ENCODE results near the gene TRAPPC3. TPM values are rescaled to one million over a fixed set of nuclear protein-coding genes. Genes with fewer than 3 reads are reported as not detected.
A peak's percentile ranks its signal among the peaks of the same experiment; 100 is the strongest.

Gene TRAPPC3
- total and polyA plus RNA-seq, 4 donors: 37.3 to 83.9 (median 61.3) TPM

DNA sequence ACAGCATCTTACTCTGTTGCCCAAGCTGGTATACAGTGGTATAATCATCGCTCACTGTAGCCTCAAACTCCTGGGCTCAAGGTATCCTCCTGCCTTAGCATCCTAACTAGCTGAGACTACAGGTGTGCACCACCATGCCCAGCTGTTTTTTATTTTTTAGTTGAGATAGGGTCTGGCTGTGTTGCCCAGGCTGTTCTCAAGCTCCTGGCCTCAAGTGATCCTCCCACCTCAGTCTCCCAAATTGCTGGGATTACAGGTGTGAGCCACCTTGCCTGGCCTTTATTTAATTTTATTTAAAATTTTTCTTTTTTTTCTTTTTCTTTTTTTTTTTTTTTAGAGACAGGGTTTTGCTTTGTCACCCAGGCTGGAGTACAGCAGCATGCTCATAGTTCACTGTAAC, 15.9 kb upstream of the TRAPPC3 start:
- peaks cover 0 to 8% (median 3%) of the 10 kb centered on the region in 4 donors for H3K36me3 ChIP-seq (ENCODE audit: control insufficient read depth in 4 of 4, insufficient read depth in 4 of 4, low read length in 4 of 4)
- H3K27me3 ChIP-seq (ENCODE audit: control insufficient read depth in 3 of 3, insufficient read depth in 3 of 3, low read length in 2 of 3): no peaks in the 10 kb centered on the region
- H3K9me3 ChIP-seq (ENCODE audit: control insufficient read depth in 4 of 4, insufficient read depth in 3 of 4, low read length in 3 of 4): peaks cover 0 to 2% (median 0%) of the 10 kb centered on the region in 4 donors
- 54 to 100% methylated on average over 1 of the region's 1 CpG for WGBS, 2 donors
- no peak for DNase-seq
- H3K9ac ChIP-seq (ENCODE audit: insufficient read depth in 1 of 2, low read length in 2 of 2): no peak overlapping the region
- no peak overlapping the region for H3K4me3 ChIP-seq
- ATAC-seq (ENCODE audit: insufficient read depth, low FRiP score): no peak
- peak overlapping the region in 1 of 2 donors; percentile 39 for H3K27ac ChIP-seq (ENCODE audit: low read depth in 1 of 2, low read length in 1 of 2)
- H3K4me1 ChIP-seq (ENCODE audit: control insufficient read depth in 5 of 5, insufficient read depth in 5 of 5, low read length in 5 of 5): peaks cover 12 to 39% (median 27%) of the 10 kb centered on the region in 5 donors
- TF ChIP-seq, protein P1, sequence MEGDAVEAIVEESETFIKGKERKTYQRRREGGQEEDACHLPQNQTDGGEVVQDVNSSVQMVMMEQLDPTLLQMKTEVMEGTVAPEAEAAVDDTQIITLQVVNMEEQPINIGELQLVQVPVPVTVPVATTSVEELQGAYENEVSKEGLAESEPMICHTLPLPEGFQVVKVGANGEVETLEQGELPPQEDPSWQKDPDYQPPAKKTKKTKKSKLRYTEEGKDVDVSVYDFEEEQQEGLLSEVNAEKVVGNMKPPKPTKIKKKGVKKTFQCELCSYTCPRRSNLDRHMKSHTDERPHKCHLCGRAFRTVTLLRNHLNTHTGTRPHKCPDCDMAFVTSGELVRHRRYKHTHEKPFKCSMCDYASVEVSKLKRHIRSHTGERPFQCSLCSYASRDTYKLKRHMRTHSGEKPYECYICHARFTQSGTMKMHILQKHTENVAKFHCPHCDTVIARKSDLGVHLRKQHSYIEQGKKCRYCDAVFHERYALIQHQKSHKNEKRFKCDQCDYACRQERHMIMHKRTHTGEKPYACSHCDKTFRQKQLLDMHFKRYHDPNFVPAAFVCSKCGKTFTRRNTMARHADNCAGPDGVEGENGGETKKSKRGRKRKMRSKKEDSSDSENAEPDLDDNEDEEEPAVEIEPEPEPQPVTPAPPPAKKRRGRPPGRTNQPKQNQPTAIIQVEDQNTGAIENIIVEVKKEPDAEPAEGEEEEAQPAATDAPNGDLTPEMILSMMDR (IDR thresholded peaks at IDR 0.05; ENCODE audit: control extremely low read depth, extremely low read depth): no peak

DNA sequence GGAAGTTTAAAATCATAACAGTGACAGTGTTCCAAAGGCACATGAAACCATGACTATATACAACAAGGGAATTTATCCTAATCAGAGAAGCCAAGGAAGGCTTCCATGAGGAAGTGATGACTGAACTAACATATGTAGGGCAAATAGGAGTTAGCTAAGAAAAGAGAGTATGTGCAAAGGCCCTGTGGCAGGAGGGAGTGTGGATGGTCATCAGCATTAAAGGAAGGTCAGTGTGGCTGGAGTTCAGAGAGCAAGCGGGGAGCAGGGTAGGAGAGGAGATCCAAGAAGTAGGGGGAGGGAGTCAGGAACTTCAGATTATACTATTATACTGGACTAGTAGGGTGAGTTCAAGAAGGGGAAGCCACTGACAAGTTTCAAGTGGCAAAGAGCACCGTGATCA, 15.1 kb upstream of the TRAPPC3 start:
- DNase-seq: no peak
- TF ChIP-seq, protein P1 (IDR thresholded peaks at IDR 0.05; ENCODE audit: control extremely low read depth, extremely low read depth): no peak
- H3K4me1 ChIP-seq (ENCODE audit: control insufficient read depth in 5 of 5, insufficient read depth in 5 of 5, low read length in 5 of 5): peaks cover 13 to 44% (median 28%) of the 10 kb centered on the region in 5 donors
- no peak overlapping the region for H3K27ac ChIP-seq (ENCODE audit: low read depth in 1 of 2, low read length in 1 of 2)
- H3K27me3 ChIP-seq (ENCODE audit: control insufficient read depth in 3 of 3, insufficient read depth in 3 of 3, low read length in 2 of 3): no peaks in the 10 kb centered on the region
- H3K36me3 ChIP-seq (ENCODE audit: control insufficient read depth in 4 of 4, insufficient read depth in 4 of 4, low read length in 4 of 4): peaks cover 0 to 8% (median 3%) of the 10 kb centered on the region in 4 donors
- ATAC-seq (ENCODE audit: insufficient read depth, low FRiP score): no peak
- peaks cover 0 to 2% (median 0%) of the 10 kb centered on the region in 4 donors for H3K9me3 ChIP-seq (ENCODE audit: control insufficient read depth in 4 of 4, insufficient read depth in 3 of 4, low read length in 3 of 4)
- no peak overlapping the region for H3K4me3 ChIP-seq
- WGBS, 2 donors: 83 to 95% methylated on average over 2 of the region's 2 CpGs
- no peak overlapping the region for H3K9ac ChIP-seq (ENCODE audit: insufficient read depth in 1 of 2, low read length in 2 of 2)

DNA sequence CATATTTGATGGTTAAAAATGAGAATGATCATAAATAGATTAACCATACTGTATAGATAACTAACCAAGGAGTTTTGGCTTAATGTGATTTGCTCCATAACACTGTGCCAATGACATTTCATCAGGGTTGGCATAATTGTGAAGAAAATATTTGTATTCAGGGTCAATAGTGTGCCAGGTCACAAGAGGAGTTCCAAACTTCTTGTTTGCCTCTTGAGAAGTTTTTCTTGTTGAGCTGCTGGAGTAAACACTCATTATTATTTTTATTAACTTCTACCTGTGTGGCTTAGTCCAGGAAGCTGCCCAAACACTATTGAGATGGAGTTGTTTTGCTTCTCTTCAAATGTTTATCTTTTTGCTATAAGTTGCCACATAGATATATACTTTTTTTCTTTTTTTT, 14.1 kb upstream of the TRAPPC3 start:
- DNase-seq: peak in 1 of 3 donors; percentile 22
- no peak for ATAC-seq (ENCODE audit: insufficient read depth, low FRiP score)
- H3K4me3 ChIP-seq: no peak overlapping the region
- H3K27me3 ChIP-seq (ENCODE audit: control insufficient read depth in 3 of 3, insufficient read depth in 3 of 3, low read length in 2 of 3): no peaks in the 10 kb centered on the region
- peaks cover 0 to 2% (median 0%) of the 10 kb centered on the region in 4 donors for H3K9me3 ChIP-seq (ENCODE audit: control insufficient read depth in 4 of 4, insufficient read depth in 3 of 4, low read length in 3 of 4)
- H3K9ac ChIP-seq (ENCODE audit: insufficient read depth in 1 of 2, low read length in 2 of 2): no peak overlapping the region
- TF ChIP-seq, protein P1 (IDR thresholded peaks at IDR 0.05; ENCODE audit: control extremely low read depth, extremely low read depth): no peak
- H3K27ac ChIP-seq (ENCODE audit: low read depth in 1 of 2, low read length in 1 of 2): no peak overlapping the region
- peaks cover 14 to 47% (median 28%) of the 10 kb centered on the region in 5 donors for H3K4me1 ChIP-seq (ENCODE audit: control insufficient read depth in 5 of 5, insufficient read depth in 5 of 5, low read length in 5 of 5)
- H3K36me3 ChIP-seq (ENCODE audit: control insufficient read depth in 4 of 4, insufficient read depth in 4 of 4, low read length in 4 of 4): peaks cover 0 to 8% (median 3%) of the 10 kb centered on the region in 4 donors

Measured in lung (tissue), 12 donors.